ENCODE data around the gene LSAMP. TPM values are rescaled to one million over a fixed set of nuclear protein-coding genes. Genes with fewer than 3 reads are reported as not detected.

The LSAMP gene
- total and polyA plus RNA-seq, 2 of the 8 experiments (the other 6 are each of a cell fraction or from before 2014, with no cell fraction given): 1.8 to 5.7 TPM

- Histone ChIP-seq H3K27ac (ENCODE audit: low read depth, low read length) (no peak overlapping the region), H2BK120ac (replicated peaks; ENCODE audit: low read depth, low read length) (no peak overlapping the region), H3K79me2 (ENCODE audit: control insufficient read depth in 1 of 2, insufficient read depth in 2 of 2, low read length in 2 of 2) (no peaks in the 10 kb centered on the region), H3K4me1 (replicated peaks in 1 of 4; ENCODE audit: control insufficient read depth in 3 of 4, insufficient read depth in 4 of 4, low read length in 3 of 4) (peaks cover 2 to 7% (median 4%) of the 10 kb centered on the region in 4 experiments; a peak in 4 of 7 replicates), H4K91ac (replicated peaks; ENCODE audit: insufficient read length, low read length) (peak overlapping the region; percentile 10), H4K8ac (ENCODE audit: extremely low read depth, insufficient read depth, low read length) (no peak overlapping the region), H3K23me2 (ENCODE audit: low read depth, low read length) (no peaks in the 10 kb centered on the region), H3K79me1 (ENCODE audit: low read depth, low read length) (no peaks in the 10 kb centered on the region), H3K4me3 (ENCODE audit: extremely low read depth in 1 of 4, insufficient read depth in 2 of 4, low read depth in 3 of 4, low read length in 4 of 4) (no peak overlapping the region), H3K18ac (ENCODE audit: extremely low read depth, low read length) (no peak overlapping the region), H4K20me1 (replicated peaks in 1 of 2; ENCODE audit: control insufficient read depth in 1 of 2, insufficient read depth in 2 of 2, low read length in 2 of 2) (no peaks in the 10 kb centered on the region), H4K5ac (ENCODE audit: insufficient read length, low read depth, low read length) (no peak overlapping the region), H3K9me3 (ENCODE audit: insufficient read depth in 2 of 2, low read depth in 1 of 2, low read length in 1 of 2) (no peaks in the 10 kb centered on the region), H2BK12ac (ENCODE audit: low read depth, low read length) (no peak overlapping the region), H2BK20ac (ENCODE audit: low read length) (no peak overlapping the region), H3K56ac (replicated peaks; ENCODE audit: insufficient read length, low read depth, low read length) (no peak overlapping the region), H3K23ac (ENCODE audit: insufficient read length) (no peak overlapping the region), H3K36me3 (ENCODE audit: control insufficient read depth in 2 of 4, insufficient read depth in 4 of 4, low read length in 3 of 4) (no peaks in the 10 kb centered on the region), H3K9ac (replicated peaks in 1 of 4; ENCODE audit: extremely low read depth in 1 of 4, low read depth in 3 of 4, low read length in 3 of 4) (no peak overlapping the region), H3K4me2 (ENCODE audit: insufficient read depth in 1 of 2, low read depth in 2 of 2, low read length in 2 of 2) (no peak overlapping the region), H2AFZ (ENCODE audit: low read length) (no peak overlapping the region), H2AK5ac (ENCODE audit: low read depth, low read length) (no peak overlapping the region), H3K4ac (replicated peaks; ENCODE audit: insufficient read length, low read depth, low read length) (no peak overlapping the region), H3K14ac (ENCODE audit: insufficient read length) (no peak overlapping the region), H3K27me3 (replicated peaks in 1 of 4; ENCODE audit: control insufficient read depth in 3 of 4, extremely low read depth in 1 of 4, insufficient read depth in 3 of 4, low read length in 3 of 4) (no peaks in the 10 kb centered on the region), H2BK15ac (ENCODE audit: low read length) (no peak overlapping the region), H2BK5ac (ENCODE audit: low read depth, low read length) (no peak overlapping the region)
- ChIA-PET CTCF (ENCODE audit: partially characterized antibody) (interaction anchor here (1.0 kb wide), 1 partner anchor 26 kb away, joined by 3 read pairs; no protein-coding TSS in a partner anchor), POLR2A (ENCODE audit: partially characterized antibody) (no interaction called here)
- DNase-seq (ENCODE audit: low read depth in 1 of 2, low spot score in 2 of 2) (no peak), FAIRE-seq (no peak)
- 74% methylated on average over 4 of the region's 4 CpGs; no CpG with 5 or more reads in 1 of the 2 experiments for WGBS, 2 experiments (ENCODE audit: extremely low coverage in 1 of 2, insufficient coverage in 1 of 2, insufficient read length in 1 of 2, insufficient replicate concordance in 2 of 2, low coverage in 1 of 2, low lambda C conversion rate in 2 of 2, missing lambda C conversion rate in 1 of 2)
- TF ChIP-seq RAD21 (IDR thresholded peaks at IDR 0.05 in 1 of 2, conservative IDR thresholded peaks at IDR 0.05 in 1 of 2; ENCODE audit: low read depth in 2 of 2, low read length in 2 of 2) (no peak), TAF7 (optimal IDR thresholded peaks at IDR 0.05; ENCODE audit: borderline replicate concordance, low read depth, low read length) (no peak), SRF (IDR thresholded peaks at IDR 0.05; ENCODE audit: low read depth, low read length) (no peak), MAX (IDR thresholded peaks at IDR 0.05) (no peak), BCL11A (IDR thresholded peaks at IDR 0.05; ENCODE audit: low read depth in 2 of 2, low read length in 2 of 2) (no peak), BACH1 (IDR thresholded peaks at IDR 0.05; ENCODE audit: low read length) (no peak), CHD2 (IDR thresholded peaks at IDR 0.05; ENCODE audit: low read length) (no peak), PHF8 (conservative IDR thresholded peaks at IDR 0.05; ENCODE audit: low read depth, low read length) (no peak), USF2 (IDR thresholded peaks at IDR 0.05; ENCODE audit: low read length) (no peak), SP4 (IDR thresholded peaks at IDR 0.05; ENCODE audit: low read length) (no peak), CBX8 (IDR thresholded peaks at IDR 0.05; ENCODE audit: borderline replicate concordance, low read depth, low read length) (no peak), TAF1 (IDR thresholded peaks at IDR 0.05; ENCODE audit: low read depth, low read length) (no peak)
- TF ChIP-seq, protein P1, sequence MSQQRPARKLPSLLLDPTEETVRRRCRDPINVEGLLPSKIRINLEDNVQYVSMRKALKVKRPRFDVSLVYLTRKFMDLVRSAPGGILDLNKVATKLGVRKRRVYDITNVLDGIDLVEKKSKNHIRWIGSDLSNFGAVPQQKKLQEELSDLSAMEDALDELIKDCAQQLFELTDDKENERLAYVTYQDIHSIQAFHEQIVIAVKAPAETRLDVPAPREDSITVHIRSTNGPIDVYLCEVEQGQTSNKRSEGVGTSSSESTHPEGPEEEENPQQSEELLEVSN (IDR thresholded peaks at IDR 0.05): no peak
Observed at GRCh38 chr3:116394365-116394764, 50.9 kb downstream of the LSAMP start.

Data from H1 (cell line).